A673 (cell line): ENCODE data around the gene SLC8A3.

Experiments
- EZH2 ChIP-seq: fragments of 200-600 bp; sonication (generic); IDR thresholded peaks from 2 replicates; pipeline ENCODE4 v1.6.1; 2017; ENCODE audit warnings: borderline replicate concordance, low read depth, mild to moderate bottlenecking, mixed read lengths, antibody characterized with exemption, low read length; ENCODE audit not compliant: poor library complexity, severe bottlenecking
- TF ChIP-seq, protein P1 (sequence below): fragments of 300-800, 200-600 bp; sonication (generic); conservative IDR thresholded peaks from 2 replicates; pipeline ENCODE4 v1.5.1; 2017; ENCODE audit warnings: low read depth, mild to moderate bottlenecking, antibody characterized with exemption, low read length, moderate library complexity, mixed read lengths

GRCh38 chr14:70140614-70141013 is 48.1 kb downstream of the SLC8A3 start:
- TF ChIP-seq EZH2: no peak
- TF ChIP-seq, protein P1, sequence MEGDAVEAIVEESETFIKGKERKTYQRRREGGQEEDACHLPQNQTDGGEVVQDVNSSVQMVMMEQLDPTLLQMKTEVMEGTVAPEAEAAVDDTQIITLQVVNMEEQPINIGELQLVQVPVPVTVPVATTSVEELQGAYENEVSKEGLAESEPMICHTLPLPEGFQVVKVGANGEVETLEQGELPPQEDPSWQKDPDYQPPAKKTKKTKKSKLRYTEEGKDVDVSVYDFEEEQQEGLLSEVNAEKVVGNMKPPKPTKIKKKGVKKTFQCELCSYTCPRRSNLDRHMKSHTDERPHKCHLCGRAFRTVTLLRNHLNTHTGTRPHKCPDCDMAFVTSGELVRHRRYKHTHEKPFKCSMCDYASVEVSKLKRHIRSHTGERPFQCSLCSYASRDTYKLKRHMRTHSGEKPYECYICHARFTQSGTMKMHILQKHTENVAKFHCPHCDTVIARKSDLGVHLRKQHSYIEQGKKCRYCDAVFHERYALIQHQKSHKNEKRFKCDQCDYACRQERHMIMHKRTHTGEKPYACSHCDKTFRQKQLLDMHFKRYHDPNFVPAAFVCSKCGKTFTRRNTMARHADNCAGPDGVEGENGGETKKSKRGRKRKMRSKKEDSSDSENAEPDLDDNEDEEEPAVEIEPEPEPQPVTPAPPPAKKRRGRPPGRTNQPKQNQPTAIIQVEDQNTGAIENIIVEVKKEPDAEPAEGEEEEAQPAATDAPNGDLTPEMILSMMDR: no peak
